Measurements from ENCODE around the gene ATP8A2. TPM values are rescaled to one million over a fixed set of nuclear protein-coding genes. Genes with fewer than 3 reads are reported as not detected.

Gene ATP8A2
- total RNA-seq, 6 experiments from 2014 or later: not detected

GRCh38 chr13:25776722-25777121, 404.9 kb downstream of the ATP8A2 start:
- no peaks in the 10 kb centered on the region for H3K4me1 ChIP-seq
- no peaks in the 10 kb centered on the region for H3K36me3 ChIP-seq
- no peak for TF ChIP-seq POLR2A (IDR thresholded peaks at IDR 0.05)
- TF ChIP-seq CTCF (IDR thresholded peaks at IDR 0.05): no peak
- intact Hi-C loops (cut with DNase I): no loop called here
- no peak overlapping the region for H3K4me3 ChIP-seq
- no peak overlapping the region for H3K27ac ChIP-seq
- H3K27me3 ChIP-seq: no peaks in the 10 kb centered on the region
- no peak for ATAC-seq
- 34% methylated on average over 7 of the region's 7 CpGs for WGBS (ENCODE audit: insufficient coverage, low coverage, low lambda C conversion rate, missing lambda C conversion rate)
- no peak for DNase-seq
- no peaks in the 10 kb centered on the region for H3K9me3 ChIP-seq

GRCh38 chr13:25777509-25777908, 405.7 kb downstream of the ATP8A2 start:
- intact Hi-C loops (cut with DNase I): no loop called here
- Histone ChIP-seq H3K27ac (no peak overlapping the region), H3K4me1 (no peaks in the 10 kb centered on the region), H3K9me3 (no peaks in the 10 kb centered on the region), H3K4me3 (no peak overlapping the region), H3K27me3 (no peaks in the 10 kb centered on the region), H3K36me3 (no peaks in the 10 kb centered on the region)
- DNase-seq (no peak), ATAC-seq (no peak)
- 58% methylated on average over 2 of the region's 2 CpGs for WGBS (ENCODE audit: insufficient coverage, low coverage, low lambda C conversion rate, missing lambda C conversion rate)
- no peak for TF ChIP-seq CTCF (IDR thresholded peaks at IDR 0.05)
- TF ChIP-seq POLR2A (IDR thresholded peaks at IDR 0.05): no peak

GRCh38 chr13:25778365-25778764, 406.6 kb downstream of the ATP8A2 start:
- no peak overlapping the region for H3K4me3 ChIP-seq
- no peak for TF ChIP-seq POLR2A (IDR thresholded peaks at IDR 0.05)
- no peak for TF ChIP-seq CTCF (IDR thresholded peaks at IDR 0.05)

GRCh38 chr13:25778808-25779305, 407.1 kb downstream of the ATP8A2 start:
- intact Hi-C loops (cut with DNase I): no loop called here
- 44% methylated on average over 4 of the region's 4 CpGs for WGBS (ENCODE audit: insufficient coverage, low coverage, low lambda C conversion rate, missing lambda C conversion rate)
- Histone ChIP-seq H3K36me3 (no peaks in the 10 kb centered on the region), H3K4me3 (no peak overlapping the region), H3K27me3 (no peaks in the 10 kb centered on the region), H3K4me1 (no peaks in the 10 kb centered on the region), H3K27ac (no peak overlapping the region), H3K9me3 (no peaks in the 10 kb centered on the region)
- no peak for ATAC-seq
- TF ChIP-seq POLR2A (IDR thresholded peaks at IDR 0.05) (no peak), CTCF (IDR thresholded peaks at IDR 0.05) (no peak)
- no peak for DNase-seq

More at GRCh38 chr13:25778365-25778764, 406.6 kb downstream of the ATP8A2 start:
- ATAC-seq (no peak), DNase-seq (no peak)
- Histone ChIP-seq H3K27ac (no peak overlapping the region), H3K9me3 (no peaks in the 10 kb centered on the region), H3K4me1 (no peaks in the 10 kb centered on the region), H3K27me3 (no peaks in the 10 kb centered on the region), H3K36me3 (no peaks in the 10 kb centered on the region)
- 56% methylated on average over 7 of the region's 7 CpGs for WGBS (ENCODE audit: insufficient coverage, low coverage, low lambda C conversion rate, missing lambda C conversion rate)
- intact Hi-C loops (cut with DNase I): no loop called here

GRCh38 chr13:25783076-25783475, 411.3 kb downstream of the ATP8A2 start:
- ATAC-seq (no peak), DNase-seq (no peak)
- intact Hi-C loops (cut with DNase I): no loop called here
- WGBS (ENCODE audit: insufficient coverage, low coverage, low lambda C conversion rate, missing lambda C conversion rate): 61% methylated on average over 2 of the region's 2 CpGs
- H3K4me1 ChIP-seq: no peaks in the 10 kb centered on the region
- no peaks in the 10 kb centered on the region for H3K27me3 ChIP-seq
- TF ChIP-seq CTCF (IDR thresholded peaks at IDR 0.05) (no peak), POLR2A (IDR thresholded peaks at IDR 0.05) (no peak)
- no peak overlapping the region for H3K4me3 ChIP-seq
- H3K9me3 ChIP-seq: no peaks in the 10 kb centered on the region
- no peak overlapping the region for H3K27ac ChIP-seq
- H3K36me3 ChIP-seq: no peaks in the 10 kb centered on the region

Measured in right lobe of liver (tissue), 6 donors.